Activated CD8-positive, alpha-beta T cell treated with anti-CD3 and anti-CD28 coated beads for 36 hours (primary cell): ENCODE results near the gene P2RY2. TPM values are rescaled to one million over a fixed set of nuclear protein-coding genes. Genes with fewer than 3 reads are reported as not detected.

ENCODE experiments used
- ATAC-seq: fragments of 200-7000 bp; cut with Tn5 transposase; one replicate; pipeline ENCODE4 v1.10.0; 2021; ENCODE audit warnings: mild to moderate bottlenecking, moderate library complexity
- CTCF ChIA-PET: fragments of 350-600 bp; sonication (Branson Sonifier 250); formaldehyde crosslinking; loops from one replicate; lab custom pipeline; 2021; ENCODE audit warnings: antibody characterized with exemption; lab: Charles Lee
- POLR2A ChIA-PET: fragments of 350-600 bp; sonication (Branson Sonifier 250); formaldehyde crosslinking; loops from one replicate; lab custom pipeline; 2021; ENCODE audit warnings: antibody characterized with exemption; lab: Charles Lee
- DNase-seq: peaks from one replicate; pipeline ENCODE4 v3.0.0-alpha.2; 2020
- H3K27ac Mint-ChIP-seq: one replicate; pipeline ENCODE4 v1.8.0; 2021; ENCODE audit warnings: mild to moderate bottlenecking, mixed read lengths
- H3K27me3 Mint-ChIP-seq: one replicate; pipeline ENCODE4 v1.8.0; 2021; ENCODE audit warnings: mixed read lengths
- H3K36me3 Mint-ChIP-seq: one replicate; pipeline ENCODE4 v1.8.0; 2021; ENCODE audit warnings: low read depth, mixed read lengths
- H3K4me1 Mint-ChIP-seq: one replicate; pipeline ENCODE4 v1.8.0; 2021; ENCODE audit warnings: low read depth, mixed read lengths
- H3K4me3 Mint-ChIP-seq: one replicate; pipeline ENCODE4 v1.8.0; 2021; ENCODE audit warnings: mild to moderate bottlenecking, moderate library complexity, mixed read lengths
- H3K9me3 Mint-ChIP-seq: one replicate; pipeline ENCODE4 v1.8.0; 2021; ENCODE audit warnings: mixed read lengths
- CTCF ChIP-seq: fragments of 200-600 bp; IDR thresholded peaks from one replicate; pipeline ENCODE4 v1.8.0; 2022; ENCODE audit warnings: antibody characterized with exemption, mild to moderate bottlenecking
- intact Hi-C: fragments of 100-400 bp; cut with micrococcal nuclease; formaldehyde crosslinking; loops from one replicate; pipeline ENCODE4 v1.10.0; 2022
- total RNA-seq, 2 experiments: library from RNA; stranded (reverse); gene quantifications; one replicate each; pipeline ENCODE4 v1.2.3, GENCODE V29; 2021

P2RY2 gene
- total RNA-seq, 2 experiments from 2014 or later = not detected

- no peak for TF ChIP-seq CTCF
- ChIA-PET POLR2A (no interaction called here), CTCF (no interaction called here)
- intact Hi-C loops = no loop called here
- no peak overlapping the region for H3K27ac Mint-ChIP-seq
- no peak for ATAC-seq
- no peaks in the 10 kb centered on the region for H3K36me3 Mint-ChIP-seq
- no peak overlapping the region for H3K4me3 Mint-ChIP-seq
- no peak for DNase-seq
- no peaks in the 10 kb centered on the region for H3K27me3 Mint-ChIP-seq
- H3K4me1 Mint-ChIP-seq = no peaks in the 10 kb centered on the region
- H3K9me3 Mint-ChIP-seq = no peaks in the 10 kb centered on the region
Observed at GRCh38 chr11:73226297-73227006, 8.4 kb downstream of the P2RY2 start.

GRCh38 chr11:73227571-73228211 is 9.6 kb downstream of the P2RY2 start:
- Mint-ChIP-seq H3K27me3 (no peaks in the 10 kb centered on the region), H3K4me1 (no peaks in the 10 kb centered on the region), H3K4me3 (no peak overlapping the region), H3K9me3 (no peaks in the 10 kb centered on the region), H3K27ac (no peak overlapping the region), H3K36me3 (no peaks in the 10 kb centered on the region)
- intact Hi-C loops = no loop called here
- ChIA-PET POLR2A (no interaction called here), CTCF (no interaction called here)
- DNase-seq = no peak
- TF ChIP-seq CTCF = no peak
- no peak for ATAC-seq

GRCh38 chr11:73228268-73229134 is 10.4 kb downstream of the P2RY2 start:
- no peaks in the 10 kb centered on the region for H3K27me3 Mint-ChIP-seq
- H3K4me3 Mint-ChIP-seq = no peak overlapping the region
- no peak for ATAC-seq
- ChIA-PET POLR2A (no interaction called here), CTCF (no interaction called here)
- H3K4me1 Mint-ChIP-seq = no peaks in the 10 kb centered on the region
- H3K9me3 Mint-ChIP-seq = no peaks in the 10 kb centered on the region
- no peaks in the 10 kb centered on the region for H3K36me3 Mint-ChIP-seq
- intact Hi-C loops = no loop called here
- no peak for TF ChIP-seq CTCF
- no peak for DNase-seq
- H3K27ac Mint-ChIP-seq = no peak overlapping the region

- TF ChIP-seq CTCF = no peak
- ChIA-PET CTCF (interaction anchor here (1.3 kb wide), 1 partner anchor 73 kb away, joined by 3 read pairs; no protein-coding TSS in a partner anchor), POLR2A (interaction anchor here (0.6 kb wide), 1 partner anchor 471 kb away, joined by 3 read pairs; no protein-coding TSS in a partner anchor)
- no peak overlapping the region for H3K4me3 Mint-ChIP-seq
- no peak for ATAC-seq
- no peaks in the 10 kb centered on the region for H3K4me1 Mint-ChIP-seq
- no peaks in the 10 kb centered on the region for H3K9me3 Mint-ChIP-seq
- H3K27ac Mint-ChIP-seq = no peak overlapping the region
- no peak for DNase-seq
- H3K36me3 Mint-ChIP-seq = no peaks in the 10 kb centered on the region
- intact Hi-C loops = no loop called here
- no peaks in the 10 kb centered on the region for H3K27me3 Mint-ChIP-seq
Observed at GRCh38 chr11:73229321-73229895, 11.3 kb downstream of the P2RY2 start.
